ENCODE measurements around the gene PSMA8. TPM values are rescaled to one million over a fixed set of nuclear protein-coding genes. Genes with fewer than 3 reads are reported as not detected.
A peak's percentile ranks its signal among the peaks of the same experiment; 100 is the strongest.
"Not testable (repeated sequence)": the region's sequence is repeated elsewhere in the genome, so short reads cannot be mapped to it uniquely, and the experiment has no call there.

The PSMA8 gene
- total RNA-seq, 2 experiments from 2014 or later = 1.3 to 1.8 TPM

DNA sequence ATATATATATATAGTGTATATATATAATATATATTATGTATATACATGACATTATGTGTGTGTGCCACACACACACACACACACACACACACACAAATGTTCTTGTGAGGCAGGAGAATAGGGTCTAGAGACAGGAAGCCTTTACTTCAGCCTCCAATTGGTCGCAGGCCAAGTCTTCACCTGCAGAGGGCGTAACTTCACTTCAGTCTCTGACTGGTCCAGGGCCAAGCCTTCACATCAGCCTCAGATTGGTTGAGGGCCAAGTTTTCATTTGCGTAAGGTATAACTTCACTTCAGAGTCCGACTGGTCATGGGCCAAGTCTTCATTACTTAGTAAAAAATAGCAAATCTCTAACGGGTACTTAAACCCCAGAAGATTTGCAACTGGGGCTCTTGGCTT, 30.1 kb upstream of the PSMA8 start:
- no peak overlapping the region for H3K4me3 Mint-ChIP-seq
- intact Hi-C loops (cut with micrococcal nuclease) = no loop called here
- H3K27ac Mint-ChIP-seq = no peak overlapping the region
- DNase-seq (peak; percentile 74), ATAC-seq (peak; percentile 77)
- no peaks in the 10 kb centered on the region for H3K9me3 Mint-ChIP-seq
- H3K36me3 Mint-ChIP-seq (ENCODE audit: low read depth) = no peaks in the 10 kb centered on the region
- no peaks in the 10 kb centered on the region for H3K4me1 Mint-ChIP-seq (ENCODE audit: low read depth)
- POLR2A ChIA-PET = no interaction called here
- H3K27me3 Mint-ChIP-seq = no peaks in the 10 kb centered on the region
- CTCF ChIA-PET = interaction anchor here (1.0 to 1.4 kb wide), 6 partner anchors 11 to 325 kb away, joined by 3 to 7 read pairs (median 3); no protein-coding TSS in a partner anchor
- TF ChIP-seq, protein P1, sequence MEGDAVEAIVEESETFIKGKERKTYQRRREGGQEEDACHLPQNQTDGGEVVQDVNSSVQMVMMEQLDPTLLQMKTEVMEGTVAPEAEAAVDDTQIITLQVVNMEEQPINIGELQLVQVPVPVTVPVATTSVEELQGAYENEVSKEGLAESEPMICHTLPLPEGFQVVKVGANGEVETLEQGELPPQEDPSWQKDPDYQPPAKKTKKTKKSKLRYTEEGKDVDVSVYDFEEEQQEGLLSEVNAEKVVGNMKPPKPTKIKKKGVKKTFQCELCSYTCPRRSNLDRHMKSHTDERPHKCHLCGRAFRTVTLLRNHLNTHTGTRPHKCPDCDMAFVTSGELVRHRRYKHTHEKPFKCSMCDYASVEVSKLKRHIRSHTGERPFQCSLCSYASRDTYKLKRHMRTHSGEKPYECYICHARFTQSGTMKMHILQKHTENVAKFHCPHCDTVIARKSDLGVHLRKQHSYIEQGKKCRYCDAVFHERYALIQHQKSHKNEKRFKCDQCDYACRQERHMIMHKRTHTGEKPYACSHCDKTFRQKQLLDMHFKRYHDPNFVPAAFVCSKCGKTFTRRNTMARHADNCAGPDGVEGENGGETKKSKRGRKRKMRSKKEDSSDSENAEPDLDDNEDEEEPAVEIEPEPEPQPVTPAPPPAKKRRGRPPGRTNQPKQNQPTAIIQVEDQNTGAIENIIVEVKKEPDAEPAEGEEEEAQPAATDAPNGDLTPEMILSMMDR (IDR thresholded peaks at IDR 0.05) = peak; percentile 52

DNA sequence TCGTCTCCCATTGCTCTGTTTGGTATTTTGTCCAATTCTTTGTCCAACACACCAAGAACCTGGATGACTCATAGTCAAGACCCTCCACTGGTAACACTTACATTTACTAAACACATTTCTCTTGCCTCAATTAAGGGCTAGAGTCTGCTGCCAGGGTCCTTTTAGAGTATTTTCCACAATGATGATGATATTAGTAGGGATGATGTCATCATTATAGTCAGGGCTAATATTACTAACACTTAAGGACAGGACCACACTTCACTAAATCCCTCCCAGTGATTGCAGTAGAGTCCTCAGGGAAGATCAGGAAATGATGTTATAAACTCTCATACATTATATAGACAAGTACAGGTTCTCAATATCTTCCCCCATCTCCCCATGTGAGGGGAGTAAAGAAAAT, 29.6 kb upstream of the PSMA8 start:
- no peak overlapping the region for H3K27ac Mint-ChIP-seq
- ChIA-PET POLR2A (no interaction called here), CTCF (no interaction called here)
- DNase-seq = no peak
- TF ChIP-seq, protein P1 (IDR thresholded peaks at IDR 0.05) = no peak
- ATAC-seq = no peak
- intact Hi-C loops (cut with micrococcal nuclease) = no loop called here
- peaks cover 1% of the 10 kb centered on the region for H3K9me3 Mint-ChIP-seq
- no peaks in the 10 kb centered on the region for H3K27me3 Mint-ChIP-seq
- no peaks in the 10 kb centered on the region for H3K4me1 Mint-ChIP-seq (ENCODE audit: low read depth)
- no peaks in the 10 kb centered on the region for H3K36me3 Mint-ChIP-seq (ENCODE audit: low read depth)
- no peak overlapping the region for H3K4me3 Mint-ChIP-seq

DNA sequence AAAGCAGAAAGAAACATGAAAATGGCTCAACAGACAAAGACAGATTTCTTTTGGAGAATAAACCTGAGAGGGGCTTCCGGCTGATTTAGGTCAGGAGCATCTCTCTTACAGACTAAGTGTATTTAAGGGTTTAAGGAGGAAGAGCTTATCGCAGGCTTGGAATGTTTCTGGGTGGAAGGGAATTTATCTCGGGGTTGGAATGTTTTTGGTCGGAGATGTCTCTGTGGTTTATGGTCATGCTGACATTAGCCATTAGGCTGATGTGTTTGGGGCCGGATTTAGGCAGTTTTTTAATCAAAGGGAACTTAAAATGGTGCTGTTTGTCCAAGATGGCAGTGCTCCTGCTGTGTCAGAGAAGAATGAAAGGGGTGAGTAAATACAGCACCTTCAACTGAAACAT, 14.4 kb upstream of the PSMA8 start:
- POLR2A ChIA-PET = interaction anchor here (1.2 kb wide), 1 partner anchor 27 kb away, joined by 3 read pairs; no protein-coding TSS in a partner anchor
- ATAC-seq (no peak), DNase-seq (no peak)
- CTCF ChIA-PET = interaction anchor here (1.0 to 1.1 kb wide), 2 partner anchors 16 to 19 kb away, joined by 3 to 4 read pairs; no protein-coding TSS in a partner anchor
- no peak overlapping the region for H3K27ac Mint-ChIP-seq
- H3K4me3 Mint-ChIP-seq = no peak overlapping the region
- peaks cover 3% of the 10 kb centered on the region for H3K4me1 Mint-ChIP-seq (ENCODE audit: low read depth)
- TF ChIP-seq, protein P1 (IDR thresholded peaks at IDR 0.05) = no peak
- H3K9me3 Mint-ChIP-seq = peaks cover 4% of the 10 kb centered on the region
- no peaks in the 10 kb centered on the region for H3K27me3 Mint-ChIP-seq
- intact Hi-C loops (cut with micrococcal nuclease) = no loop called here
- H3K36me3 Mint-ChIP-seq (ENCODE audit: low read depth) = no peaks in the 10 kb centered on the region

DNA sequence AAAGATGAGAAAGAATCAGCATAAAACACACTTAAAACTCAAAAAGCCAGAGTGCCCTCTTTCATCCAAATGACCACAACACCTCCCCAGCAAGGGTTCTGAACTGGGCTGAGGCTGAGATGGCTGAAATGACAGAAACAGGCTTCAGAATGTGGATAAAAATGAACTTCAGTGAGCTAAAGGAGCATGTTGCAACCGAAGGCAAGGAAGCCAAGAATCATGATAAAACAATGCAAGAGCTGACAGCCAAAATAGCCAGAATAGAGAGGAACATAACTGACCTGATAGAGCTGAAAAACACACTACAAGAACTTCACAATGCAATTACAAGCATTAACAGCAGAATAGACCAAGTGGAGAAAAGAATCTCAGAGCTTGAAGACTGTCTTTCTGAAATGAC, 12.2 kb upstream of the PSMA8 start:
- ChIA-PET POLR2A (interaction anchor here (0.6 kb wide), 1 partner anchor 249 kb away, joined by 3 read pairs; no protein-coding TSS in a partner anchor), CTCF (no interaction called here)
- ATAC-seq = no peak
- H3K4me1 Mint-ChIP-seq (ENCODE audit: low read depth) = peaks cover 3% of the 10 kb centered on the region
- no peak overlapping the region for H3K27ac Mint-ChIP-seq
- TF ChIP-seq, protein P1 (IDR thresholded peaks at IDR 0.05) = no peak
- no peak overlapping the region for H3K4me3 Mint-ChIP-seq
- intact Hi-C loops (cut with micrococcal nuclease) = no loop called here
- no peaks in the 10 kb centered on the region for H3K27me3 Mint-ChIP-seq
- no peak for DNase-seq
- peaks cover 2% of the 10 kb centered on the region for H3K9me3 Mint-ChIP-seq
- no peaks in the 10 kb centered on the region for H3K36me3 Mint-ChIP-seq (ENCODE audit: low read depth)

DNA sequence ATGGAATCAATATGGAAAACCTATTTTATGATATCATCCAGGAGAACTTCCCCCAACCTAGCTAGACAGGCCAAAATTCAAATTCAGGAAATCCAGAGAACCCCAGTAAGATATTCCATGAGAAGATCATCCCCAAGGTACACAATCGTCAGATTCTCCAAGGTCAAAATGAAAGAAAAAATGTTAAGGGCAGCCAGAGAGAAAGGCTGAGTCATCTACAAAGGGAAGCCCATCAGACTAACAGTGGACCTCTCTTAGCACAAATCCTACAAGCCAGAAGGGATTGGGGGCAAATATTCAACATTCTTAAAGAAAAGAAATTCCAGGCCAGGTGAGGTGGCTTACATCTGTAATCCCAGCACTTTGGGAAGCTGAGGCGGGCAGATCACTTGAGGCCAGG, 11.7 kb upstream of the PSMA8 start:
- H3K9me3 Mint-ChIP-seq; H3K27ac Mint-ChIP-seq; H3K4me3 Mint-ChIP-seq; CTCF ChIA-PET; H3K27me3 Mint-ChIP-seq; intact Hi-C loops (cut with micrococcal nuclease); H3K4me1 Mint-ChIP-seq (ENCODE audit: low read depth); ATAC-seq; H3K36me3 Mint-ChIP-seq (ENCODE audit: low read depth); POLR2A ChIA-PET; DNase-seq: not testable (repeated sequence)

DNA sequence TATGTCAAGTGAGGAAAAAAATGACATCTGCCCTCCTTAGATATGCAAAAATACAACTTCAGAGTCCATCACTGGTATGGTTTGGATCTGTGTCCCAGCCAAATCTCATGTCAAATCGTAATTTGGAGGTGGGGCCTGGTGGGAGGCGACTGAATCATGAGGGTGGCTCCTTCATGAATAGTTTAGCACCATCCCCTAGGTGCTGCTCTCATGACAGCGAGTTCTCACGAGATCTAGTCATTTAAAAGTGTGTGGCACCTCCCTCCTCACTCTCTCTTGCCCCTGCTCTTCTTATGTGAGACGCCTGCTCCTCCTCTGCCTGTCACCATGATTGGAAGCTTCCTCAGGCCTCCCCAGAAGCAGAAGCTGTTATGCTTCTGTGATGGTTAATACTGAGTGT, 5.9 kb upstream of the PSMA8 start:
- DNase-seq (no peak), ATAC-seq (no peak)
- Mint-ChIP-seq H3K4me3 (no peak overlapping the region), H3K27me3 (no peaks in the 10 kb centered on the region), H3K27ac (no peak overlapping the region), H3K9me3 (peaks cover 2% of the 10 kb centered on the region), H3K4me1 (ENCODE audit: low read depth) (no peaks in the 10 kb centered on the region), H3K36me3 (ENCODE audit: low read depth) (no peaks in the 10 kb centered on the region)
- POLR2A ChIA-PET = no interaction called here
- CTCF ChIA-PET = no interaction called here
- intact Hi-C loops (cut with micrococcal nuclease) = no loop called here
- TF ChIP-seq, protein P1 (IDR thresholded peaks at IDR 0.05) = no peak

DNA sequence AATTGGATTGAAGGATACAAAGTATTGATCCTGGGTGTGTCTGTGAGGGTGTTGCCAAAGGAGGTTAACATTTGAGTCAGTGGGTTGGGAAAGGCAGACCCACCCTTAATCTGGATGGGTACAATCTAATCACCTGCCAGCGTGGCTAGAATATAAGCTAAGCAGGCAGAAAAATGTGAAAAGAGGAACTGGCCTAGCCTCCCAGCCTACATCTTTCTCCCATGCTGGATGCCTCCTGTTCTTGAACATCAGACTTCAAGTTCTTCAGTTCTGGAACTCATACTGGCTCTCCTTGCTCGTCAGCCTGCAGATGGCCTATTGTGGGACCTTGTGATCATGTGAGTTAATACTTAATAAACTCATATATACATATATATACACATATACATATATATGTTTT, 5.5 kb upstream of the PSMA8 start:
- intact Hi-C loops (cut with micrococcal nuclease); H3K9me3 Mint-ChIP-seq; POLR2A ChIA-PET; H3K36me3 Mint-ChIP-seq (ENCODE audit: low read depth); H3K27me3 Mint-ChIP-seq; CTCF ChIA-PET; H3K27ac Mint-ChIP-seq; H3K4me1 Mint-ChIP-seq (ENCODE audit: low read depth); DNase-seq; H3K4me3 Mint-ChIP-seq; ATAC-seq: not testable (repeated sequence)

Measured in activated CD8-positive, alpha-beta T cell treated with anti-CD3 and anti-CD28 coated beads for 36 hours (primary cell).